ENCODE measurements around the gene PTRH1. TPM values are rescaled to one million over a fixed set of nuclear protein-coding genes. Genes with fewer than 3 reads are reported as not detected.

The PTRH1 gene
- total RNA-seq, 6 experiments from 2014 or later: 4.8 to 21.2 (median 6.8) TPM

GRCh38 chr9:127749090-127749787, 33.8 kb upstream of the PTRH1 start:
- DNase-seq (no peak), ATAC-seq (no peak)
- no peaks in the 10 kb centered on the region for H3K36me3 ChIP-seq
- 94% methylated on average over 3 of the region's 26 CpGs for WGBS (ENCODE audit: insufficient coverage, low coverage, low lambda C conversion rate, missing lambda C conversion rate)
- no peaks in the 10 kb centered on the region for H3K27me3 ChIP-seq
- no peaks in the 10 kb centered on the region for H3K9me3 ChIP-seq
- intact Hi-C loops (cut with DNase I): no loop called here
- no peak overlapping the region for H3K27ac ChIP-seq
- no peak overlapping the region for H3K4me3 ChIP-seq
- no peaks in the 10 kb centered on the region for H3K4me1 ChIP-seq
- TF ChIP-seq CTCF (IDR thresholded peaks at IDR 0.05) (no peak), POLR2A (IDR thresholded peaks at IDR 0.05) (no peak)

- Histone ChIP-seq H3K27me3 (peaks cover 0 to 8% of the 10 kb centered on the region in 2 donors), H3K36me3 (no peaks in the 10 kb centered on the region), H3K4me3 (no peak overlapping the region), H3K9me3 (no peaks in the 10 kb centered on the region), H3K4me1 (no peaks in the 10 kb centered on the region), H3K27ac (no peak overlapping the region)
- TF ChIP-seq CTCF (IDR thresholded peaks at IDR 0.05): no peak
- no peak for TF ChIP-seq POLR2A (IDR thresholded peaks at IDR 0.05)
- no peak for DNase-seq
- WGBS (ENCODE audit: insufficient coverage, low coverage, low lambda C conversion rate, missing lambda C conversion rate): 40% methylated on average over 5 of the region's 15 CpGs
- intact Hi-C loops (cut with DNase I): no loop called here
- ATAC-seq: no peak
Measured at GRCh38 chr9:127746959-127747569, 31.6 kb upstream of the PTRH1 start.

- Histone ChIP-seq H3K9me3 (no peaks in the 10 kb centered on the region), H3K4me3 (no peak overlapping the region), H3K4me1 (no peaks in the 10 kb centered on the region), H3K36me3 (no peaks in the 10 kb centered on the region), H3K27me3 (peaks cover 0 to 8% of the 10 kb centered on the region in 2 donors), H3K27ac (no peak overlapping the region)
- no peak for TF ChIP-seq POLR2A (IDR thresholded peaks at IDR 0.05)
- ATAC-seq (no peak), DNase-seq (no peak)
- 70% methylated on average over 2 of the region's 19 CpGs for WGBS (ENCODE audit: insufficient coverage, low coverage, low lambda C conversion rate, missing lambda C conversion rate)
- intact Hi-C loops (cut with DNase I): no loop called here
Measured at GRCh38 chr9:127744398-127745110, 29.1 kb upstream of the PTRH1 start.

GRCh38 chr9:127742435-127743088, 27.1 kb upstream of the PTRH1 start:
- no peak overlapping the region for H3K27ac ChIP-seq
- no peak for ATAC-seq
- intact Hi-C loops (cut with DNase I): no loop called here

More at GRCh38 chr9:127742435-127743088, 27.1 kb upstream of the PTRH1 start:
- Histone ChIP-seq H3K4me1 (no peaks in the 10 kb centered on the region), H3K9me3 (no peaks in the 10 kb centered on the region), H3K4me3 (peak overlapping the region in 1 of 3 donors; percentile 16), H3K27me3 (peaks cover 0 to 8% of the 10 kb centered on the region in 2 donors), H3K36me3 (no peaks in the 10 kb centered on the region)
- TF ChIP-seq CTCF (IDR thresholded peaks at IDR 0.05): no peak
- no peak for TF ChIP-seq POLR2A (IDR thresholded peaks at IDR 0.05)
- no peak for DNase-seq
- 39% methylated on average over 17 of the region's 33 CpGs for WGBS (ENCODE audit: insufficient coverage, low coverage, low lambda C conversion rate, missing lambda C conversion rate)
